HFF-Myc (cell line): ENCODE results near the gene RASL11B.

Source experiments
- DNase-seq: peaks from one replicate; pipeline ENCODE4 v3.0.0-alpha.2; 2011; ENCODE audit warnings: low read depth; ENCODE audit errors: extremely low read depth
- H3K4me3 ChIP-seq: replicated peaks from 2 replicates; pipeline ENCODE4 v1.5.1; 2011; ENCODE audit warnings: low read depth, mild to moderate bottlenecking, control low read depth, low read length
- TF ChIP-seq, protein P1 (sequence below): IDR thresholded peaks from 2 replicates; pipeline ENCODE4 v1.5.1; 2012; ENCODE audit warnings: mild to moderate bottlenecking, low read depth, low read length, control low read depth; ENCODE audit errors: missing control alignments

The RASL11B gene, protein sequence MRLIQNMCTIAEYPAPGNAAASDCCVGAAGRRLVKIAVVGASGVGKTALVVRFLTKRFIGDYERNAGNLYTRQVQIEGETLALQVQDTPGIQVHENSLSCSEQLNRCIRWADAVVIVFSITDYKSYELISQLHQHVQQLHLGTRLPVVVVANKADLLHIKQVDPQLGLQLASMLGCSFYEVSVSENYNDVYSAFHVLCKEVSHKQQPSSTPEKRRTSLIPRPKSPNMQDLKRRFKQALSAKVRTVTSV

GRCh38 chr4:52861879-52862616, at the start of gene RASL11B:
Gene RASL11B (plus strand): TSS chr4:52862317. CDS start chr4:52862508, 191 bp downstream.
- TF ChIP-seq, protein P1, sequence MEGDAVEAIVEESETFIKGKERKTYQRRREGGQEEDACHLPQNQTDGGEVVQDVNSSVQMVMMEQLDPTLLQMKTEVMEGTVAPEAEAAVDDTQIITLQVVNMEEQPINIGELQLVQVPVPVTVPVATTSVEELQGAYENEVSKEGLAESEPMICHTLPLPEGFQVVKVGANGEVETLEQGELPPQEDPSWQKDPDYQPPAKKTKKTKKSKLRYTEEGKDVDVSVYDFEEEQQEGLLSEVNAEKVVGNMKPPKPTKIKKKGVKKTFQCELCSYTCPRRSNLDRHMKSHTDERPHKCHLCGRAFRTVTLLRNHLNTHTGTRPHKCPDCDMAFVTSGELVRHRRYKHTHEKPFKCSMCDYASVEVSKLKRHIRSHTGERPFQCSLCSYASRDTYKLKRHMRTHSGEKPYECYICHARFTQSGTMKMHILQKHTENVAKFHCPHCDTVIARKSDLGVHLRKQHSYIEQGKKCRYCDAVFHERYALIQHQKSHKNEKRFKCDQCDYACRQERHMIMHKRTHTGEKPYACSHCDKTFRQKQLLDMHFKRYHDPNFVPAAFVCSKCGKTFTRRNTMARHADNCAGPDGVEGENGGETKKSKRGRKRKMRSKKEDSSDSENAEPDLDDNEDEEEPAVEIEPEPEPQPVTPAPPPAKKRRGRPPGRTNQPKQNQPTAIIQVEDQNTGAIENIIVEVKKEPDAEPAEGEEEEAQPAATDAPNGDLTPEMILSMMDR: no peak
- DNase-seq: no peak
- H3K4me3 ChIP-seq: peak within 1 kb of the TSS; percentile 59

DNA sequence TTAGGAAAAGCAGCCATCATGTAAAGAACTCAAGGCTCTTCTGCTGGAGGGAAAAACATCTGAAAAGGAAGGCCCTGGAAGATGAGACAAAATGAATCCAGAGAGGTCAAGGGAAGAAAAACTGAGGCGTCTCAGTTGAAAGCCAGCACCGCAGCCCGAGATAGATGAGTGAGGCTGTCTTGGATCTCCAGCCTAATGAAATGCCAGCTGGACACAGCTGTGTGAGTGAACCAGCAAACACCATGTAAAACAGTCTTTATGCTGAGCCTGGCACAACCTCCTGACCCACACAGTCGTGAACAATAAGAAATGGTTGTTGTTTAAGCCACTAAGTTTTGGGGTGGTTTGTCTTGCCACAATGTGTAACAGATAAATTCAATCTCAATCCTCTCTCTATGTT, 48.6 kb upstream of the RASL11B start:
- DNase-seq: no peak
- TF ChIP-seq, protein P1: no peak
- H3K4me3 ChIP-seq: no peak overlapping the region

- DNase-seq: peak; percentile 88
- TF ChIP-seq, protein P1: no peak
- H3K4me3 ChIP-seq: no peak overlapping the region
Observed at GRCh38 chr4:52822583-52822971, 39.5 kb upstream of the RASL11B start.

GRCh38 chr4:52822972-52823701, 39.0 kb upstream of the RASL11B start:
- no peak overlapping the region for H3K4me3 ChIP-seq
- TF ChIP-seq, protein P1: no peak
- DNase-seq: peak; percentile 91

DNA sequence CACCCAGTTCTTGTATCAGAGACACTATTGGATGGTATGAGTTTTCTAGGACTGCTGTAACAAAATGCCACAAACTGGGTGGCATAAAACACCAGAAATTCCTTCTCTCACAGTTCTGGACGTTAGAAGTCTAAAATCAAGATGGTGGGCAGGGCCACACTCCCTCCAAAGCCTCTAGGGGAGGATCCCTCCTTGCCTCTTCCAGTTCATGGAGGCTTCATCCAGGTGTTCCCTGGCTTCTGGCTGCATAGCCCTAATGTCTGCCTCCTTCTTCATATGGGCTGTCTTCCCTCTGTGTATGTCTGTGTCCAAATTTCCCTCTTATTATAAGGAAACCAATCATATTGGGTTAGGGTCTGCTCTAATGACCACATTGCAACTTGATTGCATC, 38.4 kb upstream of the RASL11B start:
- no peak for DNase-seq
- TF ChIP-seq, protein P1: no peak
- no peak overlapping the region for H3K4me3 ChIP-seq

DNA sequence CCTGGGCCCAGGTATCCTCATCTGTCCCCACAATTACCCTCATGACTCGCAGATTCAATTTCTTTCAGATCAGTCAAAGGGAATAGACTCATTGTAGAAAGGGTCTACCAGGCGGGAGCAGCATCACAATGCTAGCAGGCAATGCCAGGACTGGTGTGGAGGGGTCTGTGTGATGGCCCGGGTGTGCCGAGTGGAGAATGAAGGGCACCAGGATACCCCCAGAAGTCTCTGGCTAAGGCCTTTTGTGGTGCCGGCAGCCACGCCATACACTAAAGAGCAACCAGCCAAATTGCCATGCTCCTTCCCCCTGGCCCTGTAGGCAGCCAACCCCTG, 37.9 kb upstream of the RASL11B start:
- TF ChIP-seq, protein P1: no peak
- no peak overlapping the region for H3K4me3 ChIP-seq
- DNase-seq: no peak
